Measurements from ENCODE around the gene CIZ1.

The CIZ1 gene

DNA sequence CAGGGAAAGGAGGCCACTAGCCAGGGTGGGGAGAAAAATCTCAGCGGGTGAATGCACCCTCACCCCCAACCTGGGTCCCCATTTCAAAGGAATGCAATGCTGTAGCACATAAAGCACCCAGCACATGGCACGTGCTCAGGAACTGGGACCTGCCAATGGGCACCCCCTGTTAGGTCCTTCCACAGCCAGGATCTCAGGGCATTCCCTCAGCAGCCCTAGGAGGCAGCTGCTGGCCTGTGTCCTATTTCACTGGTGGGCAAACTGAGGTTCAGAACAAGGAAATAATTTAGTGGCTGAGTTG, 20.6 kb upstream of the CIZ1 start:
- no peak for DNase-seq

GRCh38 chr9:128211186-128211980, 20.0 kb upstream of the CIZ1 start:
- no peak for DNase-seq

DNA sequence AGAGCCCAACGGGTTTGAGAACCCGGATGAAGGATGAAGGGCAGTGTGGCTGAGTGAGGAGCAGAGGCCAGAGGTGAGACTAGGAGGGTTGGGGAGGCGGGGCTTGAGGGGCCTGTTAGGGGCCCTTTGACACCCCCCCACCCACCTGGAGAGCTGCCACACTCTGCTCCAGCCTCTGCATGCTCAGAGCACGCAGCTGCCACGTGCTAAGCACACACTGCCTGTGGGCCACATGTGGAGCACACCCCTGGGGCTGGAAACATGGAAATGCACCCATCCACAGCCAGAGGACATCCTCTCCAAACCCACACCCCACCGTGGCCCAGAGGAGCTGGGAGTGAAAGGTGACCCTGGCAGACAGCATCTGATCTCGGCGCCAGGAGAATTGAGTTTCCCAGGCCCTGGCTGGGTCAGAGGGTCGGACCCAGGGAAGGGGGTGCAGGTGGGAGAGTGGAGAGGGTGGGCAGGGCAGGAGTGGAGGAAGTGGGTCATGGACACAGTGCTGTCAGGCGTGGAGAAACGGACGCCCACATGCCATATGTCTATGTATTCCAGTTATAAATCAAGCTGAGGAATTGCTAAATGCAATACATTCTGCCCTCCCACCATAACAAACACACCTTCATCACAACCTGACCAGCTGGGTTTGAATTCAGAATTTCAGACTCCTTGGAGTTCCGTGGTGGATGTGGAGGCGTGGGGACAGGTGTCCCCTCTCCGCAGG, 17.7 kb upstream of the CIZ1 start:
- DNase-seq: no peak

DNA sequence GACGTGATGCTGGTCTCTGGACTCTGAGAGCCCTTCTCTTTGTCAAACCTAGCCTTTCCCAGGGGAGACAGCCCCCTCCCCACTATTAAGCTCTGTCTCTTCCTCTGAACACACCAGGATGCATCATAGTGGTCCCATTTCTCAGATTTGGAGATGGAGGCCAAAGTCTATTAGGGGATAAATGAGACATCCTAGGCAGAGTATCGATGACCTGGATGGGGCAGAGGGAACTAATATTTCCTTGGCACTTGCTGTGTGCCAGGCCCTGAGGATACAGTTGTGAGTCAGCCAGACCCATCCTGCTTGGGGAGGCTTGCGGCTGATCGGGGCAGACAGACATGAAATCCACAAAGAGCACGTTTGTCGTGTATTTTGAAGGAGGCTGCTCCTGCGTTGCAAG, 17.0 kb upstream of the CIZ1 start:
- no peak for DNase-seq

GRCh38 chr9:128206916-128207910, 15.8 kb upstream of the CIZ1 start:
- no peak for DNase-seq

- DNase-seq: no peak
Measured at GRCh38 chr9:128206484-128206883, 15.1 kb upstream of the CIZ1 start.

- no peak for DNase-seq
Measured at GRCh38 chr9:128205296-128205944, 14.0 kb upstream of the CIZ1 start.

GRCh38 chr9:128204858-128205257, 13.5 kb upstream of the CIZ1 start:
- DNase-seq: no peak

- DNase-seq: peak; percentile 64
Measured at GRCh38 chr9:128203707-128204551, 12.6 kb upstream of the CIZ1 start.

DNA sequence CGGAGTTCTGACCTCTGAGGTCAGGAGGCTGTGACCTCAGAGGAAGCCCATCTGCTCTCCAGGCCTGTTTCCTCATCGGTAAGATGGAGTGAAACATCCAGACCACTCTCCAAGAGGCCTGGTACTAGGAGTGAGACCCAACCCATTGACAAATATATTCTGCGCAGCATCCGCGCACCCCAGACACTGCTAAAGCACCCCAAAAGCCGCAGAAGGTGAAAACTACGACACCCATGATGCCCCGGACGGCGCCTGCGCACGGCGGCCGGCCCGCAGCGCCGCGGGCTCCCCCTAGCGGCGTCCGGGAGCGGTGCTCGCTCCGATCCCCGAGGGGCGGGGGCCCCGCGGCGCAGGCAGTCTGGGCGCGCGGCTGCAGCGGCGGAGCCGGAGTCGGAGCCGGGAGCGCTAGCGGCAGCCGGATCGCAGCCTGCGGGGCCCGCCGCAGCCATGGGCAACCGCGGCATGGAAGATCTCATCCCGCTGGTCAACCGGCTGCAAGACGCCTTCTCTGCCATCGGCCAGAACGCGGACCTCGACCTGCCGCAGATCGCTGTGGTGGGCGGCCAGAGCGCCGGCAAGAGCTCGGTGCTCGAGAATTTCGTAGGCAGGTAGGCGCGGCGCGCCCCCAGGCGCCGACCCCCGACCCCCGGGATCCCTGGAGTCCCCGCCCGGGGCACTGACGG, 11.8 kb upstream of the CIZ1 start, which contains the start of gene DNM1:
DNM1 (plus strand) TSS at position 356 of the 683 bp plus-strand sequence; CDS start at position 448, 92 bp downstream.
- peak; percentile 39 for DNase-seq

GRCh38 chr9:128202648-128203023, 11.3 kb upstream of the CIZ1 start:
- no peak for DNase-seq

GRCh38 chr9:128201441-128202369, 10.3 kb upstream of the CIZ1 start:
- no peak for DNase-seq

- DNase-seq: no peak
Measured at GRCh38 chr9:128193469-128194096, 2.2 kb upstream of the CIZ1 start.

DNA sequence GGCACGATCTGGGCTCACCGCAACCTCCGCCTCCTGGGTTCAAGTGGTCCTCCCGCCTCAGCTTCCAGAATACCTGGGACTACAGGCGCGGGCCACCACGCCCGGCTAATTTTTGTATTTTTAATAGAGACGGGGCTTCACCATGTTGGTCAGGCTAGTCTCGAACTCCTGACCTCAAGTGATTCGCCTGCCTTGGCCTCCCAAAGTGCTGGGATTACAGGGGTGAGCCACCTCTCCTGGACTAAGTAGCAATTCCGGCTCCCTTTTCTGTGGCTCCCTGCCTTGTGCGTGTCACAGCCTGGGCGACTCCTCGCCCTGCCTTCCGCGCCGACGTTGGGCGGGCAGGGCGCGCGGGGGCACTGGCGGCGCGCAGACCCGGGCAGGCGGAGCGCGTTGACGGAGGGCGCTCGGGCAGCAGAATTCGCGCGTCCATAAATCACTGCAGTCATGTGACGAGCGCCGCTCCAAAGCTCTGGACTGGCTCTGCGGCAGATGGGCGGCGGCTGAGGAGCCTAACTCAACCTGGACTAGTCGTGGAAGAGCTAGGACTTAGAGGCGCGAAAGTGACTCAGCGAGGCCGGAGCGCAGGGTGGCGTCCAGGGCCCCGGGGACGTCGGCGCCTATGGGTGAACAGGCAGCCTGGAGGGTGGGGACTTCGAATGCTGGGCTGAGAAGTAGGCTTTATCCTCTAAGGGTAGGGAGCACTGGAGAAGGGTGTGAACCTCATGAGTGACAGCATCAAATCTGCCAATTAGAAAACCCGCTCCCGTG, 1.4 kb upstream of the CIZ1 start:
- peak; percentile 93 for DNase-seq

- no peak for DNase-seq
Measured at GRCh38 chr9:128190516-128191405, 611 bp downstream of the CIZ1 start.

DNA sequence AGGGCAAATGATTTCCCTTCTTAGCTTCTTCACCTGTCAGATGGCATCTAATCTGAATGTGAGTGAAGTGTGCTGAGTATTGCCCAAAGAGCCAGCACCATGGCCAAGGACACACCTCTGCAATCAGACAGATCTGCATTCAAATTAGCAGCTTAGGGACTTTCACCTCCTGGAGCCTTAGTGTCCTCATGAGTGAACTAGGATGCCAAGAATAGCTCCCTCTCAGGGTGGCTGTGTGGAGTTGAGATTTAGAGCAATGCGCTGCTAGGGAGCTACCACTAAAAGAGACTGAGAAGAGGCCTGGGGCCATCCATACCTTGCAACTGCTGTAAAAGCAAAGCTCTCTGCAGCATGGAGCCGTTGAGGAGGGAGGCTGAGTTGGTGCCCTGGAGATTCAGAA, 1.4 kb downstream of the CIZ1 start:
- DNase-seq: no peak

DNA sequence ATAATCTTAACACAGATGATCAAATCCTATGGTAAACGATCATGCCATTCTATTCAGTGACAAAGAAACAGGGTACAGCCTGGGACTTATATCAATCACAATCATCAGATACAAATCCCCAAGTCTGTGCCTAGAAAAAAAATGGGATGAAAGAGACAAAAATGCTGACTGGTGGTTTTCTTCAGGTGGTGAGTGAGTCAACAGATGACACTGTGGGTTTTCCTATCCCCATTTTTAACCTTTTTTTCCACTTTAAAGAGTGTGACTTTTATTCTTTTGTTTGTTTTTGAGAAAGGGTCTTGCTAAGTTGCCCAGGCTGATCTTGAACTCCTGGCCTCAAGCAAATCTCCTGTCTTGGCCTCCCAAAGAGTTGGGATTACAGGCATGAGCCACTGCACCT, 3.2 kb downstream of the CIZ1 start:
- DNase-seq: no peak

DNA sequence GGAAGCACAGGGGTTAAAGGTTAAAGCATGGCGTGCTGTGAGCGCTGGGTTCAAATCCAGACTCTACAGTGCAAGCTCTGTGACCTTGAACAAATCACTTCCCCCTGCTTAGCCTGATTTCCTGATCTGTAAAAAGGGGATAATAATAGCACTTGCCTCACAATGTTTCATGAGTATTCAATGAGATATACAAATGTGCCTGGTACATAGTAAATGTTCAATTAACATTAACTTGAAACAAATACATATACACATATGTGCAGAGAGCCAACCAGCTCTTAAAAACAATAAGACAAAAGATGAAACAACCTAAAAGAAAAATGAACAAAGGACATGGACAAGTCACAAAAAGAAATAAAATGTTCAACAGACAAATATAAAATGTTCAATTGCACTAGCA, 4.0 kb downstream of the CIZ1 start:
- no peak for DNase-seq
